H1 (cell line): ENCODE results near the gene HES4. TPM values are rescaled to one million over a fixed set of nuclear protein-coding genes. Genes with fewer than 3 reads are reported as not detected.

Experiments
- KDM4A ChIP-seq: IDR thresholded peaks from one replicate; pipeline ENCODE4 v1.7.1; 2012; ENCODE audit warnings: low read depth, mild to moderate bottlenecking, moderate library complexity, low read length, inconsistent platforms; ENCODE audit not compliant: severe bottlenecking
- KDM5A ChIP-seq: fragments of 200-600 bp; IDR thresholded peaks from 2 replicates; pipeline ENCODE4 v1.7.1; 2012; ENCODE audit warnings: mild to moderate bottlenecking, low read length, inconsistent platforms, mixed read lengths
- RAD21 ChIP-seq, 2 experiments: IDR thresholded peaks in 1 of 2; conservative IDR thresholded peaks in 1 of 2; 2 replicates each; pipeline ENCODE4 v1.6.1; 2011; ENCODE audit warnings: low read depth in 2 of 2, low read length in 2 of 2, improper control_type of control experiment in 1 of 2, inconsistent platforms in 1 of 2, mild to moderate bottlenecking in 1 of 2, moderate library complexity in 1 of 2
- RNF2 ChIP-seq: fragments of 200-900, 300-1000 bp; sonication (generic); IDR thresholded peaks from 2 replicates; pipeline ENCODE4 v1.7.1; 2016; ENCODE audit warnings: borderline replicate concordance, low read depth, mild to moderate bottlenecking, antibody characterized with exemption, low read length; ENCODE audit not compliant: poor library complexity, severe bottlenecking; ENCODE audit errors: missing control alignments
- YY1 ChIP-seq: IDR thresholded peaks from 2 replicates; pipeline ENCODE4 v1.6.1; 2011; ENCODE audit warnings: low read depth, mild to moderate bottlenecking, low read length
- polyA plus RNA-seq, 7 experiments: library from polyadenylated mRNA; depleted of rRNA in 3 of 7; stranded (reverse) in 5 of 7; unstranded in 2 of 7; fragments of >200 nt in 5 of 7; fragments of 200-250 nt in 2 of 7; gene quantifications; 1 replicate in 5 of 7; 2 replicates in 1 of 7; 4 replicates in 1 of 7; pipeline versions ENCODE4 v1.2.1 to v1.2.3, GENCODE V29; 2011 to 2013; ENCODE audit warnings: missing spikeins in 2 of 7, mixed read lengths in 2 of 7
- total RNA-seq: library from RNA; stranded (reverse); fragmentation: NEBNext Ultra II Directional; extraction: Animal tissue kit (Norgen Biotek cat#: 25700); gene quantifications from 2 replicates; pipeline ENCODE4 v1.2.1, GENCODE V29; 2021
- TF ChIP-seq, protein P1 (sequence below): fragments of 300-600 bp; sonication (generic); IDR thresholded peaks from 2 replicates; pipeline ENCODE4 v1.7.1; 2012; ENCODE audit warnings: low read length, moderate library complexity, mild to moderate bottlenecking, inconsistent platforms; ENCODE audit not compliant: insufficient replicate concordance
- TF ChIP-seq, protein P2 (sequence below): IDR thresholded peaks from 2 replicates; pipeline ENCODE4 v1.6.1; 2012; ENCODE audit warnings: low read length, inconsistent platforms

The HES4 gene
- total and polyA plus RNA-seq, 2 of the 8 experiments (the other 6 are each of a cell fraction or from before 2014, with no cell fraction given) = 2.8 to 3.5 TPM

DNA sequence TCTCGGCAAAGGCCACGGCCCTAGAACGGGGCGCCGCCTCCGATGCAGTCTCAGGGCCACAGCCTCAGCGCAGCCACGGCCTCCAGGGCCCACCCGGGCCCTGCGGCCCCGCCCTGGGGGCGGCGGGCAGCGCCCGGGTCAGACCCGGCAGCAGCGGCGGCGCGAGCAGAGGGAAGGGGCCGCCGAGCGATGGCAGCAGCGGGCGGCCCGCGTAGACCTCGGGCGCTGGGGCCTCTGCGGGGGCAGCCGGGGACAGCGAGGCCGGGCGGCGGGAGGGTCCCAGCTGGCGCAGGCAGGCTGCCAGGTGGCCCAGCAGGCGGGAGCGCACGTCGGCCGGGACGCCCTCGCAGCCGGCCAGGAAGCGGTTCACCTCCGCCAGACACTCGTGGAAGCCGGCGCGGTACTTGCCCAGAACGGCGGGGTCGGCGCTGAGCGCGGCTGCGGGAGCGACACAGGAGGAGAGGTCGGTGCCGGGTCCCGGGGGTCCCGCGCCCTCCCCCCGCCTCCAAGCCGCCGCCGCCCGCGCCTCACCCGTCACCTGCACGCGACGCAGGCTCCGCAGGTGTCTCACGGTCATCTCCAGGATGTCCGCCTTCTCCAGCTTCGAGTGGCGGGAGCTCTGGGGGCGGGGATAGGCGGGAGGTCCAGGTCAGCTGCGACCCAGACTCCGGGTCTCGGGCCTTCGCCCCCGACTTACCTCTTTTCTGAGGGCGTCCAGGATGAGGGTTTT lies 737 bp downstream of the HES4 start (continued):
- TF ChIP-seq, protein P1, sequence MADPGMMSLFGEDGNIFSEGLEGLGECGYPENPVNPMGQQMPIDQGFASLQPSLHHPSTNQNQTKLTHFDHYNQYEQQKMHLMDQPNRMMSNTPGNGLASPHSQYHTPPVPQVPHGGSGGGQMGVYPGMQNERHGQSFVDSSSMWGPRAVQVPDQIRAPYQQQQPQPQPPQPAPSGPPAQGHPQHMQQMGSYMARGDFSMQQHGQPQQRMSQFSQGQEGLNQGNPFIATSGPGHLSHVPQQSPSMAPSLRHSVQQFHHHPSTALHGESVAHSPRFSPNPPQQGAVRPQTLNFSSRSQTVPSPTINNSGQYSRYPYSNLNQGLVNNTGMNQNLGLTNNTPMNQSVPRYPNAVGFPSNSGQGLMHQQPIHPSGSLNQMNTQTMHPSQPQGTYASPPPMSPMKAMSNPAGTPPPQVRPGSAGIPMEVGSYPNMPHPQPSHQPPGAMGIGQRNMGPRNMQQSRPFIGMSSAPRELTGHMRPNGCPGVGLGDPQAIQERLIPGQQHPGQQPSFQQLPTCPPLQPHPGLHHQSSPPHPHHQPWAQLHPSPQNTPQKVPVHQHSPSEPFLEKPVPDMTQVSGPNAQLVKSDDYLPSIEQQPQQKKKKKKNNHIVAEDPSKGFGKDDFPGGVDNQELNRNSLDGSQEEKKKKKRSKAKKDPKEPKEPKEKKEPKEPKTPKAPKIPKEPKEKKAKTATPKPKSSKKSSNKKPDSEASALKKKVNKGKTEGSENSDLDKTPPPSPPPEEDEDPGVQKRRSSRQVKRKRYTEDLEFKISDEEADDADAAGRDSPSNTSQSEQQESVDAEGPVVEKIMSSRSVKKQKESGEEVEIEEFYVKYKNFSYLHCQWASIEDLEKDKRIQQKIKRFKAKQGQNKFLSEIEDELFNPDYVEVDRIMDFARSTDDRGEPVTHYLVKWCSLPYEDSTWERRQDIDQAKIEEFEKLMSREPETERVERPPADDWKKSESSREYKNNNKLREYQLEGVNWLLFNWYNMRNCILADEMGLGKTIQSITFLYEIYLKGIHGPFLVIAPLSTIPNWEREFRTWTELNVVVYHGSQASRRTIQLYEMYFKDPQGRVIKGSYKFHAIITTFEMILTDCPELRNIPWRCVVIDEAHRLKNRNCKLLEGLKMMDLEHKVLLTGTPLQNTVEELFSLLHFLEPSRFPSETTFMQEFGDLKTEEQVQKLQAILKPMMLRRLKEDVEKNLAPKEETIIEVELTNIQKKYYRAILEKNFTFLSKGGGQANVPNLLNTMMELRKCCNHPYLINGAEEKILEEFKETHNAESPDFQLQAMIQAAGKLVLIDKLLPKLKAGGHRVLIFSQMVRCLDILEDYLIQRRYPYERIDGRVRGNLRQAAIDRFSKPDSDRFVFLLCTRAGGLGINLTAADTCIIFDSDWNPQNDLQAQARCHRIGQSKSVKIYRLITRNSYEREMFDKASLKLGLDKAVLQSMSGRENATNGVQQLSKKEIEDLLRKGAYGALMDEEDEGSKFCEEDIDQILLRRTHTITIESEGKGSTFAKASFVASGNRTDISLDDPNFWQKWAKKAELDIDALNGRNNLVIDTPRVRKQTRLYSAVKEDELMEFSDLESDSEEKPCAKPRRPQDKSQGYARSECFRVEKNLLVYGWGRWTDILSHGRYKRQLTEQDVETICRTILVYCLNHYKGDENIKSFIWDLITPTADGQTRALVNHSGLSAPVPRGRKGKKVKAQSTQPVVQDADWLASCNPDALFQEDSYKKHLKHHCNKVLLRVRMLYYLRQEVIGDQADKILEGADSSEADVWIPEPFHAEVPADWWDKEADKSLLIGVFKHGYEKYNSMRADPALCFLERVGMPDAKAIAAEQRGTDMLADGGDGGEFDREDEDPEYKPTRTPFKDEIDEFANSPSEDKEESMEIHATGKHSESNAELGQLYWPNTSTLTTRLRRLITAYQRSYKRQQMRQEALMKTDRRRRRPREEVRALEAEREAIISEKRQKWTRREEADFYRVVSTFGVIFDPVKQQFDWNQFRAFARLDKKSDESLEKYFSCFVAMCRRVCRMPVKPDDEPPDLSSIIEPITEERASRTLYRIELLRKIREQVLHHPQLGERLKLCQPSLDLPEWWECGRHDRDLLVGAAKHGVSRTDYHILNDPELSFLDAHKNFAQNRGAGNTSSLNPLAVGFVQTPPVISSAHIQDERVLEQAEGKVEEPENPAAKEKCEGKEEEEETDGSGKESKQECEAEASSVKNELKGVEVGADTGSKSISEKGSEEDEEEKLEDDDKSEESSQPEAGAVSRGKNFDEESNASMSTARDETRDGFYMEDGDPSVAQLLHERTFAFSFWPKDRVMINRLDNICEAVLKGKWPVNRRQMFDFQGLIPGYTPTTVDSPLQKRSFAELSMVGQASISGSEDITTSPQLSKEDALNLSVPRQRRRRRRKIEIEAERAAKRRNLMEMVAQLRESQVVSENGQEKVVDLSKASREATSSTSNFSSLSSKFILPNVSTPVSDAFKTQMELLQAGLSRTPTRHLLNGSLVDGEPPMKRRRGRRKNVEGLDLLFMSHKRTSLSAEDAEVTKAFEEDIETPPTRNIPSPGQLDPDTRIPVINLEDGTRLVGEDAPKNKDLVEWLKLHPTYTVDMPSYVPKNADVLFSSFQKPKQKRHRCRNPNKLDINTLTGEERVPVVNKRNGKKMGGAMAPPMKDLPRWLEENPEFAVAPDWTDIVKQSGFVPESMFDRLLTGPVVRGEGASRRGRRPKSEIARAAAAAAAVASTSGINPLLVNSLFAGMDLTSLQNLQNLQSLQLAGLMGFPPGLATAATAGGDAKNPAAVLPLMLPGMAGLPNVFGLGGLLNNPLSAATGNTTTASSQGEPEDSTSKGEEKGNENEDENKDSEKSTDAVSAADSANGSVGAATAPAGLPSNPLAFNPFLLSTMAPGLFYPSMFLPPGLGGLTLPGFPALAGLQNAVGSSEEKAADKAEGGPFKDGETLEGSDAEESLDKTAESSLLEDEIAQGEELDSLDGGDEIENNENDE = no peak
- no peak for TF ChIP-seq KDM5A
- TF ChIP-seq KDM4A = peak; percentile 31
- TF ChIP-seq RAD21 (IDR thresholded peaks at IDR 0.05 in 1 of 2, conservative IDR thresholded peaks at IDR 0.05 in 1 of 2; ENCODE audit: low read depth in 2 of 2, low read length in 2 of 2) = no peak
- peak; percentile 37 for TF ChIP-seq RNF2
- no peak for TF ChIP-seq YY1
- TF ChIP-seq, protein P2, sequence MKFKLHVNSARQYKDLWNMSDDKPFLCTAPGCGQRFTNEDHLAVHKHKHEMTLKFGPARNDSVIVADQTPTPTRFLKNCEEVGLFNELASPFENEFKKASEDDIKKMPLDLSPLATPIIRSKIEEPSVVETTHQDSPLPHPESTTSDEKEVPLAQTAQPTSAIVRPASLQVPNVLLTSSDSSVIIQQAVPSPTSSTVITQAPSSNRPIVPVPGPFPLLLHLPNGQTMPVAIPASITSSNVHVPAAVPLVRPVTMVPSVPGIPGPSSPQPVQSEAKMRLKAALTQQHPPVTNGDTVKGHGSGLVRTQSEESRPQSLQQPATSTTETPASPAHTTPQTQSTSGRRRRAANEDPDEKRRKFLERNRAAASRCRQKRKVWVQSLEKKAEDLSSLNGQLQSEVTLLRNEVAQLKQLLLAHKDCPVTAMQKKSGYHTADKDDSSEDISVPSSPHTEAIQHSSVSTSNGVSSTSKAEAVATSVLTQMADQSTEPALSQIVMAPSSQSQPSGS = no peak
